Chondrocyte (in vitro differentiated cells): ENCODE results near the gene RNF43. TPM values are rescaled to one million over a fixed set of nuclear protein-coding genes. Genes with fewer than 3 reads are reported as not detected.

Experiments used
- DNase-seq: peaks from one replicate; pipeline ENCODE4 v3.0.0; 2021; ENCODE audit warnings: mixed read lengths, low spot score
- H3K27ac Mint-ChIP-seq: one replicate; pipeline ENCODE4 v1.8.0; 2021; ENCODE audit warnings: mild to moderate bottlenecking, moderate library complexity, mixed read lengths; ENCODE audit not compliant: unreplicated experiment
- H3K27me3 Mint-ChIP-seq: 2 replicates; pipeline ENCODE4 v1.8.0; 2021; ENCODE audit warnings: low read depth, mixed read lengths
- H3K36me3 Mint-ChIP-seq: 2 replicates; pipeline ENCODE4 v1.8.0; 2021; ENCODE audit warnings: low read depth, mixed read lengths
- H3K4me1 Mint-ChIP-seq: 2 replicates; pipeline ENCODE4 v1.8.0; 2021; ENCODE audit warnings: low read depth, mild to moderate bottlenecking, mixed read lengths
- H3K4me3 Mint-ChIP-seq: one replicate; pipeline ENCODE4 v1.8.0; 2021; ENCODE audit warnings: mild to moderate bottlenecking, moderate library complexity, mixed read lengths; ENCODE audit not compliant: unreplicated experiment
- H3K9me3 Mint-ChIP-seq: 2 replicates; pipeline ENCODE4 v1.8.0; 2021; ENCODE audit warnings: low read depth, mixed read lengths
- CTCF ChIP-seq: fragments of 200-600 bp; sonication (generic); IDR thresholded peaks from 2 replicates; pipeline ENCODE4 v1.5.0; 2021; ENCODE audit warnings: antibody characterized with exemption, mild to moderate bottlenecking, moderate library complexity
- total RNA-seq: library from RNA; stranded (reverse); gene quantifications from 3 replicates; pipeline ENCODE4 v1.2.1, GENCODE V29; 2021

Gene RNF43
- total RNA-seq, 1 donor from 2014 or later = 0.10 TPM

- no peak overlapping the region for H3K27ac Mint-ChIP-seq
Observed at GRCh38 chr17:58378733-58379510, 38.4 kb downstream of the RNF43 start.

GRCh38 chr17:58377661-58378060 lies 39.7 kb downstream of the RNF43 start:
- Mint-ChIP-seq H3K36me3 (no peaks in the 10 kb centered on the region), H3K27me3 (peaks cover 2% of the 10 kb centered on the region), H3K9me3 (no peaks in the 10 kb centered on the region), H3K4me3 (no peak overlapping the region), H3K27ac (no peak overlapping the region), H3K4me1 (peaks cover 5% of the 10 kb centered on the region)
- DNase-seq = no peak
- TF ChIP-seq CTCF = no peak

More at GRCh38 chr17:58378733-58379510, 38.4 kb downstream of the RNF43 start:
- Mint-ChIP-seq H3K9me3 (no peaks in the 10 kb centered on the region), H3K4me3 (no peak overlapping the region), H3K4me1 (peaks cover 5% of the 10 kb centered on the region), H3K36me3 (no peaks in the 10 kb centered on the region), H3K27me3 (peaks cover 4% of the 10 kb centered on the region)
- no peak for DNase-seq
- TF ChIP-seq CTCF = no peak

- Mint-ChIP-seq H3K36me3 (no peaks in the 10 kb centered on the region), H3K4me3 (no peak overlapping the region), H3K27ac (no peak overlapping the region), H3K9me3 (no peaks in the 10 kb centered on the region), H3K27me3 (peaks cover 2% of the 10 kb centered on the region), H3K4me1 (peaks cover 5% of the 10 kb centered on the region)
- TF ChIP-seq CTCF = no peak
- no peak for DNase-seq
Observed at GRCh38 chr17:58377093-58377601, 40.2 kb downstream of the RNF43 start.

- H3K4me3 Mint-ChIP-seq = no peak overlapping the region
- H3K27me3 Mint-ChIP-seq = no peaks in the 10 kb centered on the region
- H3K36me3 Mint-ChIP-seq = no peaks in the 10 kb centered on the region
- no peak overlapping the region for H3K27ac Mint-ChIP-seq
- DNase-seq = no peak
- peaks cover 5% of the 10 kb centered on the region for H3K4me1 Mint-ChIP-seq
- TF ChIP-seq CTCF = no peak
- H3K9me3 Mint-ChIP-seq = no peaks in the 10 kb centered on the region
Observed at GRCh38 chr17:58376472-58377000, 40.8 kb downstream of the RNF43 start.

GRCh38 chr17:58375811-58376210 lies 41.5 kb downstream of the RNF43 start:
- DNase-seq = no peak
- H3K27ac Mint-ChIP-seq = no peak overlapping the region
- no peak overlapping the region for H3K4me3 Mint-ChIP-seq
- no peaks in the 10 kb centered on the region for H3K4me1 Mint-ChIP-seq
- no peaks in the 10 kb centered on the region for H3K27me3 Mint-ChIP-seq
- no peaks in the 10 kb centered on the region for H3K9me3 Mint-ChIP-seq
- H3K36me3 Mint-ChIP-seq = no peaks in the 10 kb centered on the region
- no peak for TF ChIP-seq CTCF
